ENCODE results near the gene AHI1. TPM values are rescaled to one million over a fixed set of nuclear protein-coding genes. Genes with fewer than 3 reads are reported as not detected.

Gene AHI1
- total RNA-seq, 1 experiment from 2014 or later = 9.1 TPM

- DNase-seq (ENCODE audit: low spot score) = no peak
These were observed 263.7 kb downstream of the AHI1 start for GRCh38 chr6:135233686-135234491.

Small RNA genes within 50 kb of the gene (small RNA-seq; reads per million reads assigned to genes)
- not detected for gene MIR548A2
- not detected for gene RF00019

All from HT-29 (cell line).